ENCODE data around the gene TRIM2.

TRIM2 gene

GRCh38 chr4:153347117-153347516 is 142.9 kb downstream of the TRIM2 start:
- Histone ChIP-seq H3K4me3 (replicated peaks; ENCODE audit: low read depth, low read length) (no peak overlapping the region), H3K36me3 (ENCODE audit: control insufficient read depth, insufficient read depth, low read length) (no peaks in the 10 kb centered on the region; the same call in 1 of the 2 replicates), H3K27me3 (replicated peaks; ENCODE audit: control insufficient read depth, insufficient read depth, low read length) (no peaks in the 10 kb centered on the region)
- no peak for TF ChIP-seq CTCF (IDR thresholded peaks at IDR 0.05; ENCODE audit: insufficient read depth, low read length, poor library complexity, severe bottlenecking)
- DNase-seq (ENCODE audit: extremely low read depth, insufficient read length), result no peak

GRCh38 chr4:153348006-153348405 is 143.8 kb downstream of the TRIM2 start:
- DNase-seq (ENCODE audit: extremely low read depth, insufficient read length), result no peak
- Histone ChIP-seq H3K36me3 (ENCODE audit: control insufficient read depth, insufficient read depth, low read length) (no peaks in the 10 kb centered on the region; the same call in 1 of the 2 replicates), H3K27me3 (replicated peaks; ENCODE audit: control insufficient read depth, insufficient read depth, low read length) (no peaks in the 10 kb centered on the region), H3K4me3 (replicated peaks; ENCODE audit: low read depth, low read length) (no peak overlapping the region)
- no peak for TF ChIP-seq CTCF (IDR thresholded peaks at IDR 0.05; ENCODE audit: insufficient read depth, low read length, poor library complexity, severe bottlenecking)

GRCh38 chr4:153349206-153349805 is 145.1 kb downstream of the TRIM2 start:
- Histone ChIP-seq H3K4me3 (replicated peaks; ENCODE audit: low read depth, low read length) (no peak overlapping the region), H3K27me3 (replicated peaks; ENCODE audit: control insufficient read depth, insufficient read depth, low read length) (no peaks in the 10 kb centered on the region), H3K36me3 (ENCODE audit: control insufficient read depth, insufficient read depth, low read length) (no peaks in the 10 kb centered on the region; the same call in 1 of the 2 replicates)
- DNase-seq (ENCODE audit: extremely low read depth, insufficient read length), result no peak
- no peak for TF ChIP-seq CTCF (IDR thresholded peaks at IDR 0.05; ENCODE audit: insufficient read depth, low read length, poor library complexity, severe bottlenecking)

- no peak for DNase-seq (ENCODE audit: extremely low read depth, insufficient read length)
- Histone ChIP-seq H3K36me3 (ENCODE audit: control insufficient read depth, insufficient read depth, low read length) (no peaks in the 10 kb centered on the region; the same call in 1 of the 2 replicates), H3K4me3 (replicated peaks; ENCODE audit: low read depth, low read length) (no peak overlapping the region), H3K27me3 (replicated peaks; ENCODE audit: control insufficient read depth, insufficient read depth, low read length) (no peaks in the 10 kb centered on the region)
- no peak for TF ChIP-seq CTCF (IDR thresholded peaks at IDR 0.05; ENCODE audit: insufficient read depth, low read length, poor library complexity, severe bottlenecking)
Measured at GRCh38 chr4:153362184-153362583, 157.9 kb downstream of the TRIM2 start.

- DNase-seq (ENCODE audit: extremely low read depth, insufficient read length), result no peak
Measured at GRCh38 chr4:153364061-153364460, 159.8 kb downstream of the TRIM2 start.

More at GRCh38 chr4:153364061-153364460, 159.8 kb downstream of the TRIM2 start:
- Histone ChIP-seq H3K36me3 (ENCODE audit: control insufficient read depth, insufficient read depth, low read length) (no peaks in the 10 kb centered on the region; the same call in 1 of the 2 replicates), H3K27me3 (replicated peaks; ENCODE audit: control insufficient read depth, insufficient read depth, low read length) (no peaks in the 10 kb centered on the region), H3K4me3 (replicated peaks; ENCODE audit: low read depth, low read length) (no peak overlapping the region)
- TF ChIP-seq CTCF (IDR thresholded peaks at IDR 0.05; ENCODE audit: insufficient read depth, low read length, poor library complexity, severe bottlenecking), result no peak
